ENCODE measurements around the gene BMP2K. TPM values are rescaled to one million over a fixed set of nuclear protein-coding genes. Genes with fewer than 3 reads are reported as not detected.
"Not testable (repeated sequence)": the region's sequence is repeated elsewhere in the genome, so short reads cannot be mapped to it uniquely, and the experiment has no call there.

BMP2K gene
- total RNA-seq, 6 experiments from 2014 or later, result 32.3 to 53.5 (median 43.0) TPM

DNA sequence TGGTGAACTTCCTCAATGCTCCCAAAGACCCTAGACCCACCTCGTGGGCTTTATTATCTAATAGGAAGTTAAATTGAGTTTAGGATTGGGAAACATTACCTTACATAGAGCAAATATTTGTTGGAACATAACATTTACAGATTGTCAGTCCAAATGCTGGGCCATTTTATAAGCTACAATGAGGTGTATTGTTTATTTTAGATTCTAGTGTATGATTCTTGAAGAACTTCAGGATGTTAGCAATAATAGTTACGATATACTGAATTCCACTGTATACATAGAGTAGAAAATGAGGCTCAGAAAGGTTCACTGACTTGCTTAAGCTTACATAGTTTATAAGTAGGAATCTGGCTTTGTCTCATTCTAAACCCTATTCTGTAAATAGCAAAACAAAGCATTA, 125.7 kb downstream of the BMP2K start:
- H3K27me3 Mint-ChIP-seq (ENCODE audit: insufficient read depth), result no peaks in the 10 kb centered on the region
- no peaks in the 10 kb centered on the region for H3K9me3 Mint-ChIP-seq
- TF ChIP-seq, protein P1, sequence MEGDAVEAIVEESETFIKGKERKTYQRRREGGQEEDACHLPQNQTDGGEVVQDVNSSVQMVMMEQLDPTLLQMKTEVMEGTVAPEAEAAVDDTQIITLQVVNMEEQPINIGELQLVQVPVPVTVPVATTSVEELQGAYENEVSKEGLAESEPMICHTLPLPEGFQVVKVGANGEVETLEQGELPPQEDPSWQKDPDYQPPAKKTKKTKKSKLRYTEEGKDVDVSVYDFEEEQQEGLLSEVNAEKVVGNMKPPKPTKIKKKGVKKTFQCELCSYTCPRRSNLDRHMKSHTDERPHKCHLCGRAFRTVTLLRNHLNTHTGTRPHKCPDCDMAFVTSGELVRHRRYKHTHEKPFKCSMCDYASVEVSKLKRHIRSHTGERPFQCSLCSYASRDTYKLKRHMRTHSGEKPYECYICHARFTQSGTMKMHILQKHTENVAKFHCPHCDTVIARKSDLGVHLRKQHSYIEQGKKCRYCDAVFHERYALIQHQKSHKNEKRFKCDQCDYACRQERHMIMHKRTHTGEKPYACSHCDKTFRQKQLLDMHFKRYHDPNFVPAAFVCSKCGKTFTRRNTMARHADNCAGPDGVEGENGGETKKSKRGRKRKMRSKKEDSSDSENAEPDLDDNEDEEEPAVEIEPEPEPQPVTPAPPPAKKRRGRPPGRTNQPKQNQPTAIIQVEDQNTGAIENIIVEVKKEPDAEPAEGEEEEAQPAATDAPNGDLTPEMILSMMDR (IDR thresholded peaks at IDR 0.05), result no peak
- H3K36me3 Mint-ChIP-seq (ENCODE audit: low read depth), result peaks cover 13% of the 10 kb centered on the region; the same call in 1 of the 2 replicates
- no peak overlapping the region for H3K4me3 Mint-ChIP-seq
- H3K4me1 Mint-ChIP-seq (ENCODE audit: low read depth), result peaks cover 17% of the 10 kb centered on the region
- DNase-seq, result no peak
- H3K27ac Mint-ChIP-seq, result no peak overlapping the region

DNA sequence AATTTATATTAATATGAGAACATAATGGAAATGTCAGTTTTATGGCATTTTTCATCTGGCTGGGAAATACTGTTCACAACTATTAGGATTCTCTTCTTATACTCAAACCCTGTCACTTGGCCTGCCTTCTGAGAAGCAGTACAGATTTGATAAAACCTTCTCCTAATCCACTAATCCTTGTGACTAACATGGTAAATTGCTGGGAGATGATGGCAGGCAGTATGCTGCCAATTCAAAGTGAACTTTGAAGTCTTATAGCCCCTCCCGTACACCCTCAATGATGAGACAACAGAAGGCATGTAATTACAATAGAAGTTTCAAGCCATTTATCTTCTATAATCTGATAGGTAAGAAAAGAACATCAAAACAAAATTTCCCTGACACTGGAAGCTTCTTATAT, 126.1 kb downstream of the BMP2K start:
- no peak overlapping the region for H3K27ac Mint-ChIP-seq
- peaks cover 13% of the 10 kb centered on the region; the same call in 1 of the 2 replicates for H3K36me3 Mint-ChIP-seq (ENCODE audit: low read depth)
- peaks cover 17% of the 10 kb centered on the region for H3K4me1 Mint-ChIP-seq (ENCODE audit: low read depth)
- H3K9me3 Mint-ChIP-seq, result no peaks in the 10 kb centered on the region
- TF ChIP-seq, protein P1 (IDR thresholded peaks at IDR 0.05), result no peak
- DNase-seq, result no peak
- no peak overlapping the region for H3K4me3 Mint-ChIP-seq
- H3K27me3 Mint-ChIP-seq (ENCODE audit: insufficient read depth), result no peaks in the 10 kb centered on the region

DNA sequence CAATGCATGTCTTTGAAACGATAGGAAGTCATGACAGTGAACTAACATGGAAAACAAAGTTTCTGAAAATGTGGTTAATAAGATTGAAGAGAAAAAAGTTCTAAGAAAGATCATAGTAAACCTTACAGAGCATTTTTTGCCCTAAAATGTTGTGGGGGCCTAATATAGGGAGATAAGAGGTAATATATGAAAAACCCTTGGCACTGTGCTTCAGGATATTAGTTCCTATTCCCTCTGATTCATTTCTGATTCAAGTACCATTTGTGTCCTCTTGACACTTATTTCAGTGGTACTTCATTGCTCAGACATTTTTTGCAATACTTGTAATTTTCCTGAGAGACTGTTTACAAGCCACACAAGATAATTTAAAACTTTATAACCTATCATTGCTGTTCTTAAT, 128.0 kb downstream of the BMP2K start:
- Mint-ChIP-seq H3K4me3 (no peak overlapping the region), H3K27ac (peak overlapping the region; percentile 22; the same call in 1 of the 2 replicates), H3K4me1 (ENCODE audit: low read depth) (peaks cover 17% of the 10 kb centered on the region), H3K27me3 (ENCODE audit: insufficient read depth) (no peaks in the 10 kb centered on the region; the same call in 1 of the 2 replicates), H3K9me3 (no peaks in the 10 kb centered on the region), H3K36me3 (ENCODE audit: low read depth) (peaks cover 18% of the 10 kb centered on the region; the same call in 1 of the 2 replicates)
- TF ChIP-seq, protein P1 (IDR thresholded peaks at IDR 0.05), result no peak
- no peak for DNase-seq

DNA sequence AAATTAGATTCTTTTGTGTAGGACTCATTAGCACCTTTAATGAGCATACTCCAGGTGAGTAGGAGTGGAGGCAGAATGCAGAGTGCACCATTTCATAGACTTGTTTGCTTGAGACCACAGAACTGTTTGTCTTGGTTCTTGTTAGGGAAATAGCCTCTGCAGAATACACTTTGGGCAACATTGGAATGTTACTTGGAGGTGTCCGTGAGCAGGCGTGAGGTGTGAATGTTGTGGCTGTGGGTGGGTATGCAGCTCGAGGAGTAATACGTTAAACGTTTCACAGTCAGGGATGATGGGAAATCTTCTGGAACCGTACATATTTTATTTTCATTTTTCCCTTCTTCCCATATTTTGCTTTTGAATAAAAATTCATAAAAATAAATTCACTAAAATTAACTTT, 131.5 kb downstream of the BMP2K start:
- H3K4me1 Mint-ChIP-seq (ENCODE audit: low read depth), result peaks cover 13% of the 10 kb centered on the region
- TF ChIP-seq, protein P1 (IDR thresholded peaks at IDR 0.05), result no peak
- H3K9me3 Mint-ChIP-seq, result no peaks in the 10 kb centered on the region
- H3K27me3 Mint-ChIP-seq (ENCODE audit: insufficient read depth), result no peaks in the 10 kb centered on the region; the same call in 1 of the 2 replicates
- no peak overlapping the region for H3K27ac Mint-ChIP-seq
- DNase-seq, result no peak
- peaks cover 39% of the 10 kb centered on the region for H3K36me3 Mint-ChIP-seq (ENCODE audit: low read depth)
- no peak overlapping the region for H3K4me3 Mint-ChIP-seq

DNA sequence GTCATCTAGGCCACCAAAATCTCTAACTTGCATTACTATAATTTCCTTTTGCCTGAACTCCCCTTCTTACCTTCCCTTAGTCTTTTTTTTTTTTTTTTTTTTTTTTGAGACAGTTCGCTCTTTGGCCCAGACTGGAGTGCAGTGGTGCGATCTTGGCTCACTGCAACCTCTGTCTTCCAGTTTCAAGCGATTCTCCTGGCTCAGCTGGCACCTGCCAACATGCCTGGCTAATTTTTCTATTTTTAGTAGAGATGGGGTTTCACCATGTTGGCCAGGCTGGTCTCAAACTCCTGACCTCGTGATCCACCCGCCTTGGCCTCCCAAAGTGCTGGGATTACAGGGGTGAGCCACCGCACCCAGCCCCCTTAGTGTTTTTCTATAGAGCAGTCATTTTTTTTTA, 132.8 kb downstream of the BMP2K start:
- H3K4me1 Mint-ChIP-seq (ENCODE audit: low read depth); DNase-seq; H3K27ac Mint-ChIP-seq; H3K9me3 Mint-ChIP-seq; H3K27me3 Mint-ChIP-seq (ENCODE audit: insufficient read depth); H3K4me3 Mint-ChIP-seq: not testable (repeated sequence)
- peaks cover 39% of the 10 kb centered on the region for H3K36me3 Mint-ChIP-seq (ENCODE audit: low read depth)

DNA sequence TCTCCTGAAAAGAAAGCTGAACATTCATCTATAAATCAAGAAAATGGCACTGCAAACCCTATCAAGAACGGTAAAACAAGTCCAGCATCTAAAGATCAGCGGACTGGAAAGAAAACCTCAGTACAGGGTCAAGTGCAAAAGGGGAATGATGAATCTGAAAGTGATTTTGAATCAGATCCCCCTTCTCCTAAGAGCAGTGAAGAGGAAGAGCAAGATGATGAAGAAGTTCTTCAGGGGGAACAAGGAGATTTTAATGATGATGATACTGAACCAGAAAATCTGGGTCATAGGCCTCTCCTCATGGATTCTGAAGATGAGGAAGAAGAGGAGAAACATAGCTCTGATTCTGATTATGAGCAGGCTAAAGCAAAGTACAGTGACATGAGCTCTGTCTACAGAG, 134.5 kb downstream of the BMP2K start:
- DNase-seq, result no peak
- Mint-ChIP-seq H3K4me1 (ENCODE audit: low read depth) (no peaks in the 10 kb centered on the region), H3K36me3 (ENCODE audit: low read depth) (peaks cover 39% of the 10 kb centered on the region), H3K27ac (no peak overlapping the region), H3K27me3 (ENCODE audit: insufficient read depth) (no peaks in the 10 kb centered on the region; the same call in 1 of the 2 replicates), H3K4me3 (no peak overlapping the region), H3K9me3 (no peaks in the 10 kb centered on the region)
- TF ChIP-seq, protein P1 (IDR thresholded peaks at IDR 0.05), result no peak

Measured in HFFc6 (cell line).